H1 (cell line): ENCODE results near the gene EFCAB8.

Experiments
- ATF3 ChIP-seq: IDR thresholded peaks from 2 replicates; pipeline ENCODE4 v1.6.1; 2011; ENCODE audit warnings: low read depth, mild to moderate bottlenecking, low read length; ENCODE audit not compliant: insufficient read depth
- FOSL1 ChIP-seq: IDR thresholded peaks from 2 replicates; pipeline ENCODE4 v1.6.1; 2011; ENCODE audit warnings: mild to moderate bottlenecking, low read depth, low read length, moderate library complexity; ENCODE audit not compliant: insufficient read depth
- KDM1A ChIP-seq: fragments of 200-600, 300-600 bp; sonication (generic); IDR thresholded peaks from 2 replicates; pipeline ENCODE4 v1.7.1; 2016; ENCODE audit warnings: mild to moderate bottlenecking, low read length, borderline replicate concordance
- POLR2AphosphoS5 ChIP-seq: IDR thresholded peaks from 2 replicates; pipeline ENCODE4 v1.6.1; 2011; ENCODE audit warnings: low read depth, low read length
- SP1 ChIP-seq: IDR thresholded peaks from 2 replicates; pipeline ENCODE4 v1.6.1; 2011; ENCODE audit warnings: low read depth, low read length
- TAF7 ChIP-seq: optimal IDR thresholded peaks from 2 replicates; pipeline ENCODE3; 2011; ENCODE audit warnings: low read depth, mild to moderate bottlenecking, inconsistent platforms, low read length, moderate library complexity, borderline replicate concordance
- YY1 ChIP-seq: IDR thresholded peaks from 2 replicates; pipeline ENCODE4 v1.6.1; 2011; ENCODE audit warnings: low read depth, mild to moderate bottlenecking, low read length
- ZNF274 ChIP-seq: IDR thresholded peaks from 2 replicates; pipeline ENCODE4 v1.7.0; 2012; ENCODE audit warnings: low read length, borderline replicate concordance; ENCODE audit errors: extremely low read depth
- TF ChIP-seq, protein P1 (sequence below), 3 experiments: IDR thresholded peaks; 1 replicate in 2 of 3; 2 replicates in 1 of 3; pipeline versions ENCODE4 v1.5.1 to v1.6.1; 2011; ENCODE audit warnings: low read length in 3 of 3, mild to moderate bottlenecking in 3 of 3, inconsistent platforms in 2 of 3, low read depth in 1 of 3, moderate library complexity in 1 of 3; ENCODE audit not compliant: insufficient read depth in 1 of 3; ENCODE audit errors: control extremely low read depth in 1 of 3

- TF ChIP-seq ZNF274 (no peak), YY1 (no peak), ATF3 (no peak), POLR2AphosphoS5 (no peak), FOSL1 (no peak), TAF7 (no peak), KDM1A (no peak), SP1 (no peak)
- TF ChIP-seq, protein P1, sequence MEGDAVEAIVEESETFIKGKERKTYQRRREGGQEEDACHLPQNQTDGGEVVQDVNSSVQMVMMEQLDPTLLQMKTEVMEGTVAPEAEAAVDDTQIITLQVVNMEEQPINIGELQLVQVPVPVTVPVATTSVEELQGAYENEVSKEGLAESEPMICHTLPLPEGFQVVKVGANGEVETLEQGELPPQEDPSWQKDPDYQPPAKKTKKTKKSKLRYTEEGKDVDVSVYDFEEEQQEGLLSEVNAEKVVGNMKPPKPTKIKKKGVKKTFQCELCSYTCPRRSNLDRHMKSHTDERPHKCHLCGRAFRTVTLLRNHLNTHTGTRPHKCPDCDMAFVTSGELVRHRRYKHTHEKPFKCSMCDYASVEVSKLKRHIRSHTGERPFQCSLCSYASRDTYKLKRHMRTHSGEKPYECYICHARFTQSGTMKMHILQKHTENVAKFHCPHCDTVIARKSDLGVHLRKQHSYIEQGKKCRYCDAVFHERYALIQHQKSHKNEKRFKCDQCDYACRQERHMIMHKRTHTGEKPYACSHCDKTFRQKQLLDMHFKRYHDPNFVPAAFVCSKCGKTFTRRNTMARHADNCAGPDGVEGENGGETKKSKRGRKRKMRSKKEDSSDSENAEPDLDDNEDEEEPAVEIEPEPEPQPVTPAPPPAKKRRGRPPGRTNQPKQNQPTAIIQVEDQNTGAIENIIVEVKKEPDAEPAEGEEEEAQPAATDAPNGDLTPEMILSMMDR (IDR thresholded peaks at IDR 0.05; ENCODE audit: control extremely low read depth in 1 of 3, insufficient read depth in 1 of 3, low read depth in 1 of 3, low read length in 3 of 3) = no peak
These were observed 37.9 kb upstream of the EFCAB8 start for GRCh38 chr20:32820698-32821377.
